ENCODE data around the gene PLCD3. TPM values are rescaled to one million over a fixed set of nuclear protein-coding genes. Genes with fewer than 3 reads are reported as not detected.
A peak's percentile ranks its signal among the peaks of the same experiment; 100 is the strongest.
"Not testable (repeated sequence)": the region's sequence is repeated elsewhere in the genome, so short reads cannot be mapped to it uniquely, and the experiment has no call there.

The PLCD3 gene
- total RNA-seq, 1 donor from 2014 or later: 79.4 TPM

DNA sequence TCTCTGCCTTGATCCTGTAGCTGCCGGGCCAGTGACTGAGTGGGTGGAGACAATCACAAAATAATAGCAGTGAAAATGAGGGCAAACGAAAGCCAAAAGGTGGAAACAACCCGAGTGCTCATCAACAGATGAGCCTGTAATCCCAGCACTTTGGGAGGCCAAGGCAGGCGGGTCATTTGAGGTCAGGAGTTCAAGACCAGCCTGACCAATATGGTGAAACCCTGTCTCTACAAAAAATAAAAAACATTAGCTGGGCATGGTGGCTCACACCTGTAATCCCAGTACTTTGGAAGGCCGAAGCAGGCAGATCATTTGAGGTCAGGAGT, 7.6 kb downstream of the PLCD3 start:
- ATAC-seq; DNase-seq (ENCODE audit: low spot score); intact Hi-C loops (cut with DNase I): not testable (repeated sequence)

DNA sequence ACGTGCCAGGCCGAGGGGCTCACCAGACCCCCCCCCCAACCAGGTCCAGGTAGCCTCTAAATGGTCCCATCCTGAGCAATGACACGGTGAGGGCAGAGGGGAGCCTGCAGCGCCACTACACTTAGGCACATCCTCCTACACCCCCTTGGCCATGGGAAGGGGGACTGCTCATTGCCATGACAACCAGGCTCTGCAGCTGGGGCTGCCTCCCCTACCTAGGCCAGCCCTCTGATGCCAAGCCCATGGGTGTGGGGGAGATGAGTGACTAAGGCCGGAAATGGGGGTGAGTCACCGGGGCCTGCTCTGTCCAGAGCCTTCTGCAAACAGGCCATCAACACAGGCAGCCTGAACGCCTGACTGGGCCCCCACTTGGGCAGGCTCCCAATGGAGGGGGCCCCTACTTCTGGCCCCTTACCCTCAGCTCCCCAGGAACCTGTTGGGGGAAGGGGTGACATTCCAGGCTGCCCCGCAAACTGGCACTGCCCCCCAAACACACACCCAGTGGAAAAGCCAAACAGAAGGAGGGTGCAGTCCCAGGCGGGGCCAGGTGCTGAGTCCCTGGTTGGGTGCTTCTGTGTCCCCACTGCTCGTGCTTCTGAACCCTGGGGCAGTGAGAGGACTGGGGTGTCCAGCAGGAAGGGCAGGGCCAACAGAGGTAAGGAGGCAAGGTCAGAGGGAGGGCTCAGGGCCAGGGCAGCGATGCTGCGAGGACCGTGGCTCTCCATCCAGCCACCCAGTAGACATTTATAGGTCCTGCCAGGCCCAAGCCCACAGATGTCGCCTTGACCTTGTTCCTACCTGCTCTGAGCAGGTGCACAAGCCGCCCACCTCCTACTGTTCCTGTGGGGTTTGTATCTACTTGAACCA, 8.2 kb downstream of the PLCD3 start:
- intact Hi-C loops (cut with DNase I): no loop called here
- DNase-seq (ENCODE audit: low spot score) (no peak), ATAC-seq (peak; percentile 52)

DNA sequence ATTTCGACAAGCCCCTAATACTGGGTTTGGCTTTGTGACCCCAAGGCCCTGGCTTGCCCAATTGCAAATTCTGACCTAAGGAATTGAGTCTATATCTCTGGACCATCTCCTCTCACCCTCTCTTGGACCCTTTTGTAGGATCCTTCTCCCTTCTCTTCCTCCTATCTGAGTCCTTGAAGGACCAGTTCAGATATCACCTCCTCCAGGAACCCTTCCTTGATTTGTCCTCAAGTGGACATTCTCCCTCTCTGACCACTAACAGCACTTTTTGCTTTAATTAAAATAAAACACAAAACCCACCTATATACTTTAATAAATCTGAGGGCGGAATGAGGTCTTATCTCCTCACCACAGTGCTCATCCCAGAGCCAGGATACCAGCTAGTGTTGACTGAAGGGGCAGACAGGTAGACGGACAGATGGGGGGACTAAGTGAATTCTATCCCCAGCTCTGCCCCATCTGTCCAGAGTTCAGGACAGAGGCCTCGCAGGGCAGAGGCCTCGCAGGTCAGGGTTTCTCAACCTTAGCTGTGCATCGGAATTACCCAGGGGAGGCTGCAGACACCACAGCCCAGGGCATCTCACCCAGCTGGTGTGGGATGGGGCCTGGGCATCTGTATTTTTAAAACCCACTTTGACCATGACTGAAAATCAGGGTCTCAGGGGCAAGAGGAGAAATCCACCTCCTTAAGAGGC, 9.1 kb downstream of the PLCD3 start:
- no peak for ATAC-seq
- intact Hi-C loops (cut with DNase I): no loop called here
- DNase-seq (ENCODE audit: low spot score): no peak

DNA sequence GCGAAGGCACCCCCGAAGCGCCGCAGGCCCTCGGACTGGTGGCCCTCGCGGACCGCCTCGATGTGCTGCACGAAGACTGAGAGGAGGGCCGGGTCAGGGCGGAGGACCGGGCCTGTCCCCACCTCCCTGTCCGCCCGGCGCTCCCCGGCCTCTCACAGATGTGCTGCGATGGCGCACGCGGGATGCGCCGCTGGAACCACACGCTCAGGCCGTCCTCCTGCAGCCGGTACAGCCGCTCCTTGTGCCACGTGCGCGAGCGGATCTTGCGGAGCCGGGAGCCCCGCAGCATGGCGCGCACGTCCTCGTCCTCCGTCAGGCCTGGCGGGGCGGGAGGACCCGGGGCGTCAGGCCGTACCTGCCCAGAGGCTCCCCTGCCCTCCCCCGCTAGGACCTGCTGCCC, 11.3 kb downstream of the PLCD3 start:
- no peak for ATAC-seq
- intact Hi-C loops (cut with DNase I): no loop called here

DNA sequence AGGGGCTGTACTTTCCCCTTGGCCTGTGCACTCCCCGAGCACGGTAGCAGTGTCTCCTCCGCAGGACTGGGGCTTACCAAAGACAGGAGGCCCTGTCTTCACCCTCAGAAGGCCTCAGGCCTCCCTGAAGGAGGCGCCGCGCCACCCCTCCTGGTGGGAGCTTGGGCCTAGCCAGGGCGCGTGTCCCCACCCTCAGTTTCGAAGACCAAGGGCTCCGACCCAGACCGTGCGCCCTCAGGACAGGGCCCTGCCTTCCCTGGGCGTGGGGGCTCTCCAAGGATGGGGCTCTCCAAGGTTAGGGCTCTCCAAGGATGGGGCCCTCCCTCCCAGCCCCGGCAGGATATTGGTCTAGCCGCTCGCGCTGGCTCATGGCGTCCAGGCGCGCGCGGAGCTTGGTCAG, 11.8 kb downstream of the PLCD3 start:
- intact Hi-C loops (cut with DNase I): no loop called here
- ATAC-seq (no peak), DNase-seq (ENCODE audit: low spot score) (no peak)

More for the DNA sequence above, 11.3 kb downstream of the PLCD3 start:
- DNase-seq (ENCODE audit: low spot score): peak; percentile 56

DNA sequence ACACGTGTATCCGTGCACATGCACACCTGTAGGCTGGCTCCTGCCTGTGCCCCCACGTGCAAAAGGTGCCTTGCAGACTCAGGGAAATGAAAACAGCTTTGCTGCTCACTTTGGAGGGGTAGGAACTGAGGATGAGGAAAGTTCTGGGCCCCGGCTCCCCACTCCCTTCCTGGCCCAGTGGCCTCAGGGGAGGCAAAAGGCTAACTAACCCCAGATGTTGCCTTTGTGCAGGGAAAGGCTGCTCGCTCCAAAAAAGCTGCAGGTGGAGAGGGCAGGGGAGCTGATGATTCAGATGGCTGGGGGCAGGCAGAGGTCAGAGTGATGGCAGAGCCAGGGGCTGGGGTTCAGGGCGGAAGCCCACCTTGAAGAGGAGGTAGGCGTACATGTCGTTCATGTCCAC, 12.4 kb downstream of the PLCD3 start:
- ATAC-seq: peak; percentile 55
- intact Hi-C loops (cut with DNase I): no loop called here

DNA sequence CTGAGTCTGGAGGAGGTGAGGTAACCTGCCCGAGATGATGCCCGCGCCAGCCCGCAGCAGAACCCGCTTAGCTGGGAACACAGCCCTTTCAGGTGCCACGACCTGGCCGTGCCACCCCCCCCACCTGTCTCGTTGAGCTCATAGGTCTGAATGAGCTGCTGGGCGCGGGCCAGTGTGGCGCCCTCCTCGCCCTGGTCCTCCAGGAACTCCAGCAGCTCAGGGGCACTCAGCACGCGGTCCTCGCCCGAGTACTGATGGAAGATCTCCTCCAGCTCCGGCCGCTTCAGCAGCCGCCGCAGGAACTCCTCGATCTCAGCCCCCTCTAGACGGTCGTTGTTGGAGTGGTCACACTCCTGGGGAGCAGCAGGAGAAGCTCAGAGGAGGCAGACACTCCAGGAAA, 13.6 kb downstream of the PLCD3 start:
- ATAC-seq: no peak

More for the DNA sequence above, 12.4 kb downstream of the PLCD3 start:
- DNase-seq (ENCODE audit: low spot score): peak; percentile 60

DNA sequence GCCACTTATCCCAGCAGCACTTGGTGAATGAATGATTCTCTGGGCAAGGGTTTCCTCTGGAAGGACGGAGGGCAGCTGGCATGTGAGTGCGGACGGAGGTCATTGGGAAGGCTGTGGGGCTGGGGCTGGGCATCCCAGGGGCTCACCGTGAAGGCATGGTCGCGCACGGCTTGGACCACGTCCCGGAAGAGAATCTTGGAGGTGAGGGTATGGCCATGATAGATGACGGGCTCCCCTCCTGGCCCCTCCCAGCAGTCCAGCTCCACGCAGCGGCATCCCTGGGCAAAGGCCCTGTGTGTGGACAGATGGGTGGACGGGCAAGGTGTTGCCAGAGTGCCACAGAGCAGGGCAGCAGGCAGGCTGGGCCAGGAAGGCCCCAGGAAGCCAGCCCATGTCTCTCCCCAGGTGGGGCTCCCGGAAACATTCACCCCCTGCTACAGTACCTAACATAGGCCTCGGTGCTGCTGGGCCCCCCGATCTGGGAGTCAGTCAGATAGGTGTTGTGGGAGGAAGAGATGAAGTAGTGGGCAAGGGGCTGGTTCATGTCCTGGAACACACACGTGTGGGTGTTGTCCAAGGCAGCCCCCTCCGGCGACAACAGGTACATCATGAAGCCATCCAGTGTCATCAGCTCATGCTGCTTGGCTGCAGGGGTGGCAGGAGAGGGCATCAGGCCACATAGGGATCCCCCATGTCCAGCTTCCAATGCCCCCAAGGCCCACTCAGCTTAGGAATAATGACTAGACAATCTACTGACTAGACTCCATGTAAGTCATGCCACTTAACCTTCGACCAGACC, 14.3 kb downstream of the PLCD3 start:
- ATAC-seq: no peak
- no peak for DNase-seq (ENCODE audit: low spot score)
- intact Hi-C loops (cut with DNase I): no loop called here

More for the DNA sequence above, 13.6 kb downstream of the PLCD3 start:
- intact Hi-C loops (cut with DNase I): no loop called here
- DNase-seq (ENCODE audit: low spot score): no peak

DNA sequence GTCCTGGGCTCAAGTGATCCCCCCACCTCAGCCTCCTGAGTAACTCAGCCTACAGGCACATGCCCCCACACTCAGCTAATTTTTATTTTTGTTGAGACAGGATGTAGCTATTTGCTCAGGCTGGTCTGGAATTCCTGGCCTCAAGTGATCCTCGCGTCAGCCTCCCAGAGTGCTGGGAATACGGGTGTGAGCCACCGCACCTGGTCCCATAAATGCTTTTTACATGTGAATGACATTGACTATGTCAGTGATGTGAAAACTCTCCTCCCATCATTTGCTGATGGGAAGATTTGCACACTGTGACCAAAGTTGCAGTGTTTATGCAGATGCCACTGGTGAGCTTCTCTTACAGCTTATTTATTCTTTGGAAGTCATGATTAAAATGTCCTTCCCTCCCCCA, 15.0 kb downstream of the PLCD3 start:
- intact Hi-C loops (cut with DNase I): no loop called here
- no peak for ATAC-seq

DNA sequence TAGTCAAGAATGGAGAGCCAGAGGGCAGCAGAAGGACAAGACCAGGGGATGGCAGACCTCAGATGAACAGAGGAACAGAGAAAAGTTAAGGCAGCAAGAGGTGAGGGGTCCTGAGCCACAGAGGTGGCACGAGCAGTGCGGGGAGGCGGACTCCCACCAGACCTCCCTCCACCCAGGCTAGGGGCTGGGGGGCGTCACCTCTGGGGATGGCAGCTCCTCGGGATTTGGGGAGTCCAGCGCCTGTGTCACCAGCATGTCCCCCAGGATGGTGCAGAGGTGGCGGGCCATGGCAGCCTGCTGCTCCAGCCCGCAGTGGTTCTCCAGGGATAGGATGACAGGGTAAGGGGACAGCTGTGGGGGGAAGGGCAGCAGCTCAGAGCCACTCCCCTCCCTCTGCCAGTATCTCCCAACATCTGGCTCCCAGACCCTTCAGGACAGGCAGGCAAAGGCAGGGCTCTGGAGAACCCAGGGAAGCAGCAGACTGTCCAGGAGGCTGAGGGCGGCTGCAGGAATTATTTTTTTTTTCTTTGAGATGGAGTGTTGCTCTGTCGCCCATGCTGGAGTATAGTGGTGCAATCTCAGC, 15.8 kb downstream of the PLCD3 start:
- intact Hi-C loops (cut with DNase I): no loop called here

More for the DNA sequence above, 15.0 kb downstream of the PLCD3 start:
- DNase-seq (ENCODE audit: low spot score): no peak

DNA sequence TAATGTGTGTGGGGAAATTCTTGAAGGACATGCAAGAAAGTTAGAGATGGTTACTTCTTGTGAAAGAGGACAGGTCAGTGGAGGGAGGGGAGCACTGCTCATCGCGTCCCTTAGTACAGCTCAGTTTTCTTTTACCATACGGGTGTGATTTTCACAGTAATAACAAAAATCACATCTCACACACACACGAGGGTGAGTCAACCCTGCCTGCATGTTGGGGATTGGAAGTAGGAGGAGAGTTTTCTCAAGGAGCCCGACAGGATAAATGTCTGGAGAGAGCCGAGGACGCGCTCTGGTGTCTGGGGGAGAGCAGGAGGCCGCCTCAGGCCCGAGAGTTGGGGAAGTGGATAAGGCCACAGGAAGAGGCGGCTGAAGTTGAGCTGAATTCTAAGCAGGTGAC, 16.4 kb downstream of the PLCD3 start:
- intact Hi-C loops (cut with DNase I): no loop called here
- DNase-seq (ENCODE audit: low spot score): no peak
- no peak for ATAC-seq

More for the DNA sequence above, 15.8 kb downstream of the PLCD3 start:
- DNase-seq (ENCODE audit: low spot score): no peak
- no peak for ATAC-seq

DNA sequence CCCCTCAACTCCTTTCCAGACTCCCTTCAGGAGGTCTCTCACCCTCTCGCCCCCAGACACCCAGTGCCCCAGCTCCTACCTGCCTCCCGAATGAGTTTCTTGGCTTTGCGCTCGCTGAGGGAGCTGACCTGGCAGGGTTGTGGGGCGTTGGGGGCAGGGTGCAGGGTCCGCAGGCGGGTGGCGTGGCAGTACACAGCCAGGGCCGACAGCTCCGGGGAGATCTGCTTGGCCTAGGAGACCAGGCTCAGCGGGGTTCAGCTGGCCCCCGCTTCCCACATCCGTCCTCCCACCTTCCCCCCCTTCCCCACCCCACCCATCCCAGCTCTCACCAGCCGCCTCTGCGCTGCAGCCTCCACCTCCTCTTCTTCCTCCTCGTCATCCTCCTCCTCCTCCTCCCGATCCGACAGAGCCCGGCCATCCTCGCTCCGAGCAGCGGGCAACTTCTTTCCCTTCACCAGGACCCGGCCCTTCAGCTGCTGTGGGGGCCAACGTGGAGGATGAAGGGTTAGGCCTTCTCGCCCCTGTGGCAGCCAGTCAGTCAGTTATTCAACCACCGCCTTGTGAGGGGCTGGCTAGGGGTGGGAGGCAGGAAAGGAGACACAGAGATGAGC, 17.2 kb downstream of the PLCD3 start:
- ATAC-seq: no peak
- intact Hi-C loops (cut with DNase I): no loop called here
- peak; percentile 57 for DNase-seq (ENCODE audit: low spot score)

DNA sequence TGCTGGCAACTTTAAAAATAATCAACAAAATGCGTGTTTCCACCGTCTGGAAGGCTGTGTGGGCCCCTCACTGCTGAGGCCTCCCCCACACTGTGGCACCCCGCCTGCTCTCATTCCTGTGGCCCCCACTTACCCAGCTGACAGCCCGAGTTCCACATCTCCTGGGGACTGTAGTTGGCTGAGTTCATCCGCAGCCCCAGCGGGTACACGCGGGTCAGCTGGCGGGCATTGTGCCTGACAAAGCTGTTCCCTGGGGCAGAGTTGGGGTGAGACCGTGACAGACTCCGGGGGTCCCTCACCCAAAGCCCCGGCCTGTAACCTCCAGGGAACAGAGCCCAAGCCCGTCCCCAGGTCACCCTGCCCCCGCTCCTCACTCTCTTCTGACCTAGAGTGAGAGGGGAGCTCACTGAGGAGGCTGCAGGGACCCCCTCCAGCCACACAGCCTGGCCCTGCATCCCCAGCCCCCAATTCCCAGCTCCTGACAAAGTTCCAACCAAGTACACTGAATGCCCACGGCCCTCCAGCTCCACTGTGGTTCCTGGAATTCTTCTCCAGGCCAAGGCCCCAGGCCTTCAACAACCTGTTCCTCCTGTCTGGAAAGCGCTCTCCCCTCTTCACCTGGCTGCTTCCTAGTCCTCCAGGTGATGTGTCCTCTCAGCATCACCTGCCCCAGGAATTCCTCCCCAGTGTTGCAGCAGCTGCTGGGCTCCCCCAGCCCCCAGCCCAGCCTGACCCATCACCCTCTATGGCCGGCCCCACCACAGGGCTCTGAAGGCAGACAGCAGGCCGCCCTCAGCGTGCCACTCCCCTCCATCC, 18.0 kb downstream of the PLCD3 start:
- intact Hi-C loops (cut with DNase I): no loop called here
- ATAC-seq: no peak

DNA sequence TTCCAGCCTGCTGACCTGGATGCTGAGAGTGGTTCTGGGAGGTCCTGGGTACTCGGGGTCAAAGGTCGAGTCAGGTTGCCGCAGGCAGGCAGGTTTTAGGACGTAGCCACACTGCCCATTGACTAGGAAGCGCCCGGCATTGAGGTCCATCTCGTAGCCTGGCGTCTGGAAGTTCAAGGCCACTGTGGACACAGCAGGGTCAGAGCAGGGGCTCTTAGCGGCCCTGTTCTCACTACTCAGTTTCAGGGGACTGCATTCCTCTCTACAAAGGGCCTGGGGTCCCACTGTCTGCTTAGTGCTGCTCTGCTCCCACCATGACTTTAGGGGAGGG, 18.9 kb downstream of the PLCD3 start:
- intact Hi-C loops (cut with DNase I): no loop called here
- DNase-seq (ENCODE audit: low spot score) (no peak), ATAC-seq (no peak)

More for the DNA sequence above, 18.0 kb downstream of the PLCD3 start:
- no peak for DNase-seq (ENCODE audit: low spot score)

DNA sequence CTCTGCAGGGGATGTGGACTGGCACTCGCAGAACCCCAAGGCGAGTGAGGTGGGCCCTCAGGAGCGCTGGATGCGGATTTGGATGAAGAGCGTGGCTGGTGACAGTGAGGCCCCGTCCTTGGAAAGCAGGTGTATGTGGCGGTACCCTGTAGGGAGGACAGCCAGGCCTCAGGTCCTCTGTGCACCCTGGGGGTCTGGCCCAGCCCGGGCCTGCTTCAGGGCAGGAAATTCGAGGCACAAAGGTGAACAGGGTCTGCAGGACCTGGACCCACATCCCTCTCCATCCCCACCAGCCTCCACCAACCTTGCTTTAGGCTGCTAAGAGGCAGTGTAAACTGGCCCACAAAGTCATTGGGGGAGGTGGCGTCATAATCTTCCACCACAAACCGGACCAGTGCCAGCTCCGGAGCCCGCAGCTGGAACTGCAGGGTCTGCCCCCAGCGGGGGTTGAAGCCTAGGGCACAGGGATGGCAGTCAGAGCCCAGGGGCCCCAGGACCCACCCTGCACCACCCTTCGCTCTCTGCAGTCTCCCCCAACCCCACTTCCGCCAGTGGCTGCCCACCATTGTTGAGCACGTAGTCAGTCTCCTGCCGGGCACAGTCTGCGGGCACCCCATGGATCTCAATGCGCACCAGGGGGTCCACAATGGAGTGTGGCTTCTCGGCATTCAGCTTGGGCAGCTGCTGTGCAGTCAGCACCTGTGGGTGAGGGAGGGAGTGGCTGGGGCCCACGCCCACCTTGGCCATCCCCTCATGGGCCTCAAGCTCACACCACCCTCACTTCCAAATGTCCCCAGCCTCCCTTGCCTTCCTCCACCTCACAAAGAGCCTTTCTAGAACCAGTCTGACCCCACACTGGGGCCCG, 19.5 kb downstream of the PLCD3 start:
- ATAC-seq (no peak), DNase-seq (ENCODE audit: low spot score) (no peak)

DNA sequence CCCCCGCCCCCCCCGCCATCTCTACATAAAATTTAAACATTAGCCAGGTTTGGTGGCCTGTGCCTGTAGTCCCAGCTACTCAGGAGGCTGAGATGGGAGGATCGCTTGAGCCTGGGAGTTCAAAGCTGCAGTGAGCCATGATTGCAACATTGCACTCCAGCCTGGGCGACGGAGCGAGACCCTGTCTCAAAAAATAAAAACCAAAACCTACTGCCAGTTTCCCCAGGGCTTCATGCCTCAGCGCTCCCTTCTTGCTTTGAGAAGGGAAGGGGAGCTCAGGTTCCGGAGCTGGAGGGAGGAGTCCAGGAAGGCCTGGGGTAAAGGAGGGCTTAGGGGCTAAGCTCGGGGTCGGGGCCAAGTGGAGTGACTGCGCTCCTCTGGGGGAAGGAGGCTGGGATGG, 20.5 kb downstream of the PLCD3 start:
- DNase-seq (ENCODE audit: low spot score): no peak
- no peak for ATAC-seq
- intact Hi-C loops (cut with DNase I): no loop called here

More for the DNA sequence above, 19.5 kb downstream of the PLCD3 start:
- intact Hi-C loops (cut with DNase I): no loop called here

Data from sciatic nerve (tissue), 2 donors.